Adipocyte (in vitro differentiated cells): ENCODE measurements around the gene TAF4B.
"Not testable (repeated sequence)": the region's sequence is repeated elsewhere in the genome, so short reads cannot be mapped to it uniquely, and the experiment has no call there.

Experiments used
- DNase-seq: peaks from one replicate; pipeline ENCODE4 v3.0.0-alpha.2; 2015; ENCODE audit warnings: low read depth
- H3K27me3 ChIP-seq: replicated peaks from 2 replicates; pipeline ENCODE4 v1.7.0; 2013; ENCODE audit warnings: mild to moderate bottlenecking, low read length, moderate library complexity; ENCODE audit not compliant: control insufficient read depth, insufficient read depth
- H3K36me3 ChIP-seq: 2 replicates; pipeline ENCODE4 v1.7.0; 2013; ENCODE audit warnings: low read length, mild to moderate bottlenecking, moderate library complexity; ENCODE audit not compliant: control insufficient read depth, insufficient read depth, severe bottlenecking
- H3K4me1 ChIP-seq: 2 replicates; pipeline ENCODE4 v1.7.0; 2013; ENCODE audit warnings: mild to moderate bottlenecking, low read length, moderate library complexity; ENCODE audit not compliant: control insufficient read depth, insufficient read depth
- H3K4me3 ChIP-seq: 2 replicates; pipeline ENCODE4 v1.7.0; 2013; ENCODE audit warnings: mild to moderate bottlenecking, low read length, moderate library complexity
- H3K9ac ChIP-seq: 2 replicates; pipeline ENCODE4 v1.7.0; 2013; ENCODE audit warnings: mild to moderate bottlenecking, low read length, moderate library complexity
- H3K9me3 ChIP-seq: 2 replicates; pipeline ENCODE4 v1.7.0; 2013; ENCODE audit warnings: mild to moderate bottlenecking, low read length, moderate library complexity; ENCODE audit not compliant: control insufficient read depth

The TAF4B gene

GRCh38 chr18:26432651-26433424, 206.6 kb downstream of the TAF4B start:
- Histone ChIP-seq H3K36me3 (no peaks in the 10 kb centered on the region), H3K4me1 (peaks cover 25% of the 10 kb centered on the region), H3K4me3 (no peak overlapping the region), H3K9ac (no peak overlapping the region), H3K27me3 (no peaks in the 10 kb centered on the region), H3K9me3 (no peaks in the 10 kb centered on the region)
- DNase-seq: no peak

DNA sequence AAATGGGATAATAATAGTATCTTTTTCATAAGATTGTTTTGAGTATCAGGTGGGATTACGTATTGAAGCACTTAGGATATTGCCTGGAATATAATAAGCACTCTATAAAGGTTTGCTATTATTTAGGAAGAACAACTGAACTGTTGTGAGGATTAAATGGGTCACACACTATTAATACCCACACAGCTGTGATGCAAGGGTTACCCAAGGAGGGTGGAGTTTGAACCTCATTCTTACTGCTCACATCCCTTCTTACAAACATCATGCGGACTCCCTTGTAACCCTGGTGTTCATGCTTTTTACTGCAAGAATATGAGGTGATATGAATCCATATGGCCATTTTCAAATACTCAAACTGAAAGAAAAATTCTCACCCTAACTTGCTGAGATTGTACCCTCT, 208.6 kb downstream of the TAF4B start:
- no peaks in the 10 kb centered on the region for H3K9me3 ChIP-seq
- DNase-seq: no peak
- H3K9ac ChIP-seq: no peak overlapping the region

GRCh38 chr18:26435415-26436095, 209.3 kb downstream of the TAF4B start:
- Histone ChIP-seq H3K27me3 (no peaks in the 10 kb centered on the region), H3K4me1 (peaks cover 17% of the 10 kb centered on the region), H3K9ac (no peak overlapping the region), H3K36me3 (no peaks in the 10 kb centered on the region), H3K4me3 (peak overlapping the region; percentile 47), H3K9me3 (no peaks in the 10 kb centered on the region)
- DNase-seq: no peak

More for the DNA sequence above, 208.6 kb downstream of the TAF4B start:
- Histone ChIP-seq H3K36me3 (no peaks in the 10 kb centered on the region), H3K4me3 (no peak overlapping the region), H3K27me3 (no peaks in the 10 kb centered on the region), H3K4me1 (peaks cover 18% of the 10 kb centered on the region)

- DNase-seq: peak; percentile 87
- H3K4me1 ChIP-seq: peaks cover 20% of the 10 kb centered on the region
- H3K36me3 ChIP-seq: no peaks in the 10 kb centered on the region
- peak overlapping the region; percentile 47 for H3K4me3 ChIP-seq
- H3K27me3 ChIP-seq: no peaks in the 10 kb centered on the region
- H3K9ac ChIP-seq: peak overlapping the region; percentile 15
- no peaks in the 10 kb centered on the region for H3K9me3 ChIP-seq
Observed at GRCh38 chr18:26436176-26437051, 210.2 kb downstream of the TAF4B start.

- H3K4me1 ChIP-seq: peaks cover 32% of the 10 kb centered on the region
- H3K9me3 ChIP-seq, H3K9ac ChIP-seq, H3K27me3 ChIP-seq, H3K4me3 ChIP-seq, H3K36me3 ChIP-seq, DNase-seq: not testable (repeated sequence)
Observed at GRCh38 chr18:26437634-26438033, 211.4 kb downstream of the TAF4B start.

DNA sequence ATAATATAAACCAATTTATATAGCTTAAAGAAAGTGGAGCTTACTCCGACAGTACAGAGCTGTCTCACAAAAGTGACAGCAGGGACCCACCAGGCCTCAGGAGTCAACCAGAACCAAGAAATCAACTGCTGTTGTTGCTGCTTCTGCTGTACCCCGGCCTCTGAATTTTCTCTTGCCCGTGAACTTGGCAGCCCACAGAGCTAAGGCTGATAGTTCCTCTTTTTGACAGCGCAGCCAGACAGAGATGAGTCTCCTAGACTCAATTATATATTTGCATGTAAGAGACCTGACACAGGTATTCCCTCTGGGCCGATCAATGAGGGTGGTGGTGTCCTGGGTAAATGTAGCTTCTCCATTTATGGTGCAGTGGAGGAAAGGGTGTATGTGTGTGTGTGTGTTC, 212.7 kb downstream of the TAF4B start:
- DNase-seq: no peak
- H3K9ac ChIP-seq: no peak overlapping the region
- H3K36me3 ChIP-seq: no peaks in the 10 kb centered on the region
- H3K27me3 ChIP-seq: no peaks in the 10 kb centered on the region
- peaks cover 32% of the 10 kb centered on the region for H3K4me1 ChIP-seq
- no peak overlapping the region for H3K4me3 ChIP-seq
- peaks cover 7% of the 10 kb centered on the region for H3K9me3 ChIP-seq

GRCh38 chr18:26439537-26439936, 213.3 kb downstream of the TAF4B start:
- no peaks in the 10 kb centered on the region for H3K36me3 ChIP-seq
- no peak overlapping the region for H3K9ac ChIP-seq
- no peaks in the 10 kb centered on the region for H3K27me3 ChIP-seq
- H3K4me1 ChIP-seq: peaks cover 32% of the 10 kb centered on the region
- no peak overlapping the region for H3K4me3 ChIP-seq
- DNase-seq: no peak
- H3K9me3 ChIP-seq: peaks cover 9% of the 10 kb centered on the region

GRCh38 chr18:26440644-26441043, 214.4 kb downstream of the TAF4B start:
- Histone ChIP-seq H3K4me3 (no peak overlapping the region), H3K9ac (no peak overlapping the region), H3K36me3 (no peaks in the 10 kb centered on the region), H3K27me3 (no peaks in the 10 kb centered on the region), H3K4me1 (peaks cover 27% of the 10 kb centered on the region), H3K9me3 (peaks cover 9% of the 10 kb centered on the region)
- no peak for DNase-seq
